NCI-H748 treated with DMSO at 0.1 percent for 48 hours (cell line): Measurements from ENCODE around the gene UTY.

Experiments
- DNase-seq: peaks from one replicate; lab custom pipeline; 2025; lab: John Stamatoyannopoulos, UW

UTY gene

GRCh38 chrY:13479828-13480227, at the start of gene UTY:
TSS of gene UTY (minus strand) at chrY:13480033. CDS start at chrY:13479665, 368 bp downstream.
- DNase-seq = no peak

GRCh38 chrY:13520474-13520873, 40.6 kb upstream of the UTY start:
- no peak for DNase-seq

- DNase-seq = no peak
Observed at GRCh38 chrY:13501215-13501614, 21.4 kb upstream of the UTY start.

GRCh38 chrY:13493737-13494136, 13.9 kb upstream of the UTY start:
- no peak for DNase-seq

- no peak for DNase-seq
Observed at GRCh38 chrY:13492408-13492807, 12.6 kb upstream of the UTY start.

GRCh38 chrY:13488738-13489137, 8.9 kb upstream of the UTY start:
- no peak for DNase-seq

GRCh38 chrY:13479121-13479711, 617 bp downstream of the UTY start:
- no peak for DNase-seq

GRCh38 chrY:13478126-13478785, 1.6 kb downstream of the UTY start:
- no peak for DNase-seq

- no peak for DNase-seq
Observed at GRCh38 chrY:13474997-13475396, 4.8 kb downstream of the UTY start.

GRCh38 chrY:13451572-13451971, 28.3 kb downstream of the UTY start:
- DNase-seq = no peak

- no peak for DNase-seq
Observed at GRCh38 chrY:13450596-13451130, 29.2 kb downstream of the UTY start.

GRCh38 chrY:13445566-13445965, 34.3 kb downstream of the UTY start:
- no peak for DNase-seq

- DNase-seq = no peak
Observed at GRCh38 chrY:13443146-13443545, 36.7 kb downstream of the UTY start.

GRCh38 chrY:13440811-13441210, 39.0 kb downstream of the UTY start:
- DNase-seq = no peak

- DNase-seq = no peak
Observed at GRCh38 chrY:13435968-13436937, 43.6 kb downstream of the UTY start.

- DNase-seq = no peak
Observed at GRCh38 chrY:13435206-13435967, 44.4 kb downstream of the UTY start.

GRCh38 chrY:13432293-13433025, 47.4 kb downstream of the UTY start:
- DNase-seq = no peak

GRCh38 chrY:13429551-13429950, 50.3 kb downstream of the UTY start:
- DNase-seq = no peak

- no peak for DNase-seq
Observed at GRCh38 chrY:13423281-13423732, 56.5 kb downstream of the UTY start.

- DNase-seq = no peak
Observed at GRCh38 chrY:13416869-13417661, 62.8 kb downstream of the UTY start.
